Spleen (tissue), 11 donors: ENCODE results near the gene SNAP47. TPM values are rescaled to one million over a fixed set of nuclear protein-coding genes. Genes with fewer than 3 reads are reported as not detected.

Source experiments
- DNase-seq: peaks from one replicate; pipeline ENCODE4 v3.0.0-alpha.2; 2020
- H3K27ac ChIP-seq, 8 donors: fragments of 200-600 bp; sonication (generic) in 7 of 8; 1 replicate in 4 of 8; 2 replicates in 4 of 8; pipeline versions ENCODE4 v1.5.0 to v1.8.0; 2016 to 2021; ENCODE audit warnings: inconsistent platforms in 4 of 8, mild to moderate bottlenecking in 4 of 8, moderate library complexity in 1 of 8
- H3K27me3 ChIP-seq, 7 donors: fragments of 200-600 bp; sonication (generic) in 6 of 7; replicated peaks in 1 of 7; 1 replicate in 4 of 7; 2 replicates in 3 of 7; pipeline versions ENCODE4 v1.5.0 to v1.8.0; 2016 to 2021; ENCODE audit warnings: inconsistent platforms in 3 of 7, mild to moderate bottlenecking in 1 of 7
- H3K36me3 ChIP-seq, 6 donors: fragments of 200-600 bp; sonication (generic) in 5 of 6; 1 replicate in 4 of 6; 2 replicates in 2 of 6; pipeline versions ENCODE4 v1.5.0 to v1.8.0; 2016 to 2021; ENCODE audit warnings: inconsistent platforms in 2 of 6
- H3K4me1 ChIP-seq, 6 donors: fragments of 200-600 bp; sonication (generic) in 5 of 6; 1 replicate in 3 of 6; 2 replicates in 3 of 6; pipeline versions ENCODE4 v1.5.0 to v1.8.0; 2016 to 2021; ENCODE audit warnings: inconsistent platforms in 3 of 6
- H3K4me3 ChIP-seq, 8 donors: fragments of 200-600 bp; sonication (generic) in 7 of 8; 1 replicate in 4 of 8; 2 replicates in 4 of 8; pipeline versions ENCODE4 v1.5.0 to v1.8.0; 2016 to 2021; ENCODE audit warnings: inconsistent platforms in 4 of 8, mild to moderate bottlenecking in 4 of 8, moderate library complexity in 2 of 8
- H3K9me3 ChIP-seq, 8 donors: fragments of 200-600 bp; sonication (generic) in 7 of 8; 1 replicate in 4 of 8; 2 replicates in 4 of 8; pipeline versions ENCODE4 v1.5.0 to v1.8.0; 2016 to 2021; ENCODE audit warnings: inconsistent platforms in 4 of 8
- POLR2A ChIP-seq, 3 donors: fragments of 450-650 bp; IDR thresholded peaks; one replicate each; pipeline ENCODE4 v1.5.1; 2017; ENCODE audit warnings: antibody characterized with exemption in 3 of 3, mild to moderate bottlenecking in 1 of 3
- POLR2AphosphoS5 ChIP-seq, 3 donors: sonication (generic); formaldehyde crosslinking; IDR thresholded peaks; one replicate each; pipeline ENCODE4 v1.5.1; 2017; ENCODE audit warnings: antibody characterized with exemption in 3 of 3
- WGBS, 5 donors: extraction: QIAGEN DNeasy Blood & Tissue Kit in 3 of 5; methylation state at CpG; one replicate each; pipeline versions ENCODE4 v1.1.5 to v1.1.7; 2013 to 2018; 5-methylcytosine and 5-hydroxymethylcytosine counted together
- intact Hi-C: fragments of 100-400 bp; cut with DNase I; formaldehyde crosslinking; loops from one replicate; pipeline ENCODE4 v1.15.0; 2023; ENCODE audit warnings: low total_unique reads
- polyA plus RNA-seq, 3 donors: library from polyadenylated mRNA; stranded (reverse); fragments of 200-250 nt; gene quantifications; one replicate each; pipeline ENCODE4 v1.2.1, GENCODE V29; 2013
- total RNA-seq, 7 donors: library from RNA; depleted of rRNA in 3 of 7; stranded (reverse); fragments of >200 nt in 3 of 7; fragmentation: NEBNext Ultra II Directional in 4 of 7; extraction: Animal tissue kit (Norgen Biotek cat#: 25700) in 4 of 7; gene quantifications; one replicate each; pipeline versions ENCODE4 v1.1.0 to v1.2.1, GENCODE V29; 2016 to 2021
- TF ChIP-seq, protein P1 (sequence below), 11 experiments: fragments of 200-600 bp in 7 of 11; fragments of 450-650 bp in 4 of 11; sonication (generic) in 4 of 11; IDR thresholded peaks in 8 of 11; conservative IDR thresholded peaks in 3 of 11; 1 replicate in 7 of 11; 2 replicates in 4 of 11; pipeline versions ENCODE4 v1.4.0 to v1.8.0; 2016 to 2021; ENCODE audit warnings: antibody characterized with exemption in 11 of 11, inconsistent platforms in 4 of 11, mild to moderate bottlenecking in 1 of 11
- donor health status: healthy with polysubstance abuse.
- donor health status: DM: no; HTN: no; CAD: no; lungs with moderate emphysema.
- donor health status: DM: no; HTN: no; CAD: no.
- donor health status: Bipolar disorder and iron deficiency.
- donor health status: healthy.
- donor health status: DM: no; HTN: no; CAD: no.
- donor health status: DM: yes; HTN: yes; CAD: no.

Gene SNAP47
- total and polyA plus RNA-seq, 10 donors = 10.0 to 42.7 (median 22.1) TPM

DNA sequence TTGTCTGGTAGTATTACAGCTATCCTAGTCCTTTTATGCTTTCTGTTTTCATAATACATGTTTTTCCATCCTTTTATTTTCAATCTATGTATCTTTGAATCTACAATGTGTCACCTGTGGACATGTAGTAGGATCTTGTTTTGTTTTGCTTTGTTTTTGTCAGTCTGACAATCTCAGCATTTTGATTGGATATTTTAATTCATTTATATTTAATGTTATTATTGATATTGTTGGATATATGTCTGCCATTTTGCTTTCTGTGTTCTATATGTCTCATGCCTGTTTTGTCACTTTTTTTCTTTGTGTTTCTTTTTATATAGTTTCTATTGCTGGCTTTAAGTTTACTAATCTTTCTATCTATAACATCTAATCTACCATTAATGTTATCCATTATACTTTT, 68.7 kb downstream of the SNAP47 start:
- H3K9me3 ChIP-seq = peaks cover 0 to 16% (median 0%) of the 10 kb centered on the region in 8 donors
- TF ChIP-seq, protein P1, sequence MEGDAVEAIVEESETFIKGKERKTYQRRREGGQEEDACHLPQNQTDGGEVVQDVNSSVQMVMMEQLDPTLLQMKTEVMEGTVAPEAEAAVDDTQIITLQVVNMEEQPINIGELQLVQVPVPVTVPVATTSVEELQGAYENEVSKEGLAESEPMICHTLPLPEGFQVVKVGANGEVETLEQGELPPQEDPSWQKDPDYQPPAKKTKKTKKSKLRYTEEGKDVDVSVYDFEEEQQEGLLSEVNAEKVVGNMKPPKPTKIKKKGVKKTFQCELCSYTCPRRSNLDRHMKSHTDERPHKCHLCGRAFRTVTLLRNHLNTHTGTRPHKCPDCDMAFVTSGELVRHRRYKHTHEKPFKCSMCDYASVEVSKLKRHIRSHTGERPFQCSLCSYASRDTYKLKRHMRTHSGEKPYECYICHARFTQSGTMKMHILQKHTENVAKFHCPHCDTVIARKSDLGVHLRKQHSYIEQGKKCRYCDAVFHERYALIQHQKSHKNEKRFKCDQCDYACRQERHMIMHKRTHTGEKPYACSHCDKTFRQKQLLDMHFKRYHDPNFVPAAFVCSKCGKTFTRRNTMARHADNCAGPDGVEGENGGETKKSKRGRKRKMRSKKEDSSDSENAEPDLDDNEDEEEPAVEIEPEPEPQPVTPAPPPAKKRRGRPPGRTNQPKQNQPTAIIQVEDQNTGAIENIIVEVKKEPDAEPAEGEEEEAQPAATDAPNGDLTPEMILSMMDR (IDR thresholded peaks at IDR 0.05 in 8 of 11, conservative IDR thresholded peaks at IDR 0.05 in 3 of 11) = no peak
- TF ChIP-seq POLR2AphosphoS5 (IDR thresholded peaks at IDR 0.05) (no peak), POLR2A (IDR thresholded peaks at IDR 0.05) (no peak)
- no peak overlapping the region for H3K4me3 ChIP-seq
- no peak overlapping the region for H3K27ac ChIP-seq
- H3K4me1 ChIP-seq = no peaks in the 10 kb centered on the region
- peaks cover 0 to 16% (median 0%) of the 10 kb centered on the region in 7 donors for H3K27me3 ChIP-seq
- intact Hi-C loops = no loop called here
- no peaks in the 10 kb centered on the region for H3K36me3 ChIP-seq
- DNase-seq = no peak

GRCh38 chr1:227805606-227806197, 70.5 kb downstream of the SNAP47 start:
- Histone ChIP-seq H3K36me3 (no peaks in the 10 kb centered on the region), H3K4me3 (no peak overlapping the region), H3K9me3 (peaks cover 0 to 16% (median 0%) of the 10 kb centered on the region in 8 donors), H3K4me1 (no peaks in the 10 kb centered on the region), H3K27ac (no peak overlapping the region), H3K27me3 (peaks cover 0 to 16% (median 0%) of the 10 kb centered on the region in 7 donors)
- intact Hi-C loops = no loop called here
- no peak for DNase-seq
- no peak for TF ChIP-seq POLR2AphosphoS5 (IDR thresholded peaks at IDR 0.05)
- WGBS, 5 donors = 68 to 85% (median 77%) methylated on average over 6 of the region's 6 CpGs

DNA sequence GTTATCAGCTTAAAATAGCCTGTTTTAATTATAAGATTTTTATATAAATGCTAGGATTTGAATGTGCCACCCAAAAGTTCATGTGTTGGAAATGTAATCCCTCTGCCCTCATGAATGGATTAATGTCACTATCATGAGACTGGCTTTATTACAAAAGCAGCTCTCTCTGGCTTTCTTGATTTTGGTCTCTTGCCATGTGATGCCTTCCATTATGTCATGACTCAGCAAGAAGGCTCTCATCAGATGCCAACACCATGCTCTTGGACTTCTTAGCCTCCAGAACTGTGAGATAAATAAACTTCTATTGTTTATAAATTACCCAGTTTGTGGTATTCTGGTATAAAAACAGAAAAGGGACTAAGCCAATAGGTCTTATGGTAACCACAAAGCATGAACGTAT, 73.3 kb downstream of the SNAP47 start:
- WGBS, 5 donors = 35 to 52% (median 46%) methylated on average over 1 of the region's 1 CpG
- intact Hi-C loops = no loop called here
- no peak overlapping the region for H3K27ac ChIP-seq
- no peaks in the 10 kb centered on the region for H3K36me3 ChIP-seq
- peaks cover 0 to 28% (median 11%) of the 10 kb centered on the region in 8 donors for H3K9me3 ChIP-seq
- peaks cover 0 to 16% (median 0%) of the 10 kb centered on the region in 7 donors for H3K27me3 ChIP-seq
- TF ChIP-seq, protein P1 (IDR thresholded peaks at IDR 0.05 in 8 of 11, conservative IDR thresholded peaks at IDR 0.05 in 3 of 11) = no peak
- no peak for TF ChIP-seq POLR2AphosphoS5 (IDR thresholded peaks at IDR 0.05)
- TF ChIP-seq POLR2A (IDR thresholded peaks at IDR 0.05) = no peak
- no peaks in the 10 kb centered on the region for H3K4me1 ChIP-seq
- no peak for DNase-seq
- no peak overlapping the region for H3K4me3 ChIP-seq

DNA sequence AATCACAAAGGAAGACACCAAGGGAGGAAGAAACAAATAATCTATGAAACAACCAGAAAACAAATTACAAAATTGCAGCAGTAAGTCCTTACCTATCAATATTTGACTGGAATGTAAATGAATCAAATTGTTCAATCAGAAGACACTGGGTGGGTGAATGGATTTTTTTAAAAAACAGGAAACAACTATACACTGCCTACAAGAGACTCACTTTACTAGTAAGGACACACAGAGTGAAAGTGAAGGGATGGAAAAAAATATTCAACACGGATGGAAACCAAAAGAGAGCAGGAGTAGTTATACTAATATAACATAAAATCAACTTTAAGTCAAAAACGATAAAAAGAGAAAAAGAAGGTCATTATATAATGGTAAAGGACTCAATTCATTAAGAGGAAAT, 73.8 kb downstream of the SNAP47 start:
- no peak overlapping the region for H3K27ac ChIP-seq
- WGBS, 5 donors = 77 to 90% (median 82%) methylated on average over 2 of the region's 2 CpGs
- intact Hi-C loops = no loop called here
- TF ChIP-seq POLR2AphosphoS5 (IDR thresholded peaks at IDR 0.05) = no peak
- TF ChIP-seq POLR2A (IDR thresholded peaks at IDR 0.05) = no peak
- TF ChIP-seq, protein P1 (IDR thresholded peaks at IDR 0.05 in 8 of 11, conservative IDR thresholded peaks at IDR 0.05 in 3 of 11) = no peak
- H3K36me3 ChIP-seq = no peaks in the 10 kb centered on the region
- no peak overlapping the region for H3K4me3 ChIP-seq
- peaks cover 0 to 28% (median 16%) of the 10 kb centered on the region in 8 donors for H3K9me3 ChIP-seq
- H3K4me1 ChIP-seq = no peaks in the 10 kb centered on the region
- no peak for DNase-seq
- peaks cover 0 to 16% (median 0%) of the 10 kb centered on the region in 7 donors for H3K27me3 ChIP-seq
